ENCODE results near the gene ABRAXAS1. TPM values are rescaled to one million over a fixed set of nuclear protein-coding genes. Genes with fewer than 3 reads are reported as not detected.

Gene ABRAXAS1
- polyA plus RNA-seq (4.5 to 9.4 TPM (median 5.8 TPM) in 3 replicates), polyA minus RNA-seq (1.3 to 6.1 TPM (median 3.0 TPM) in 3 replicates)
- polyA plus RNA-seq (2011; ENCODE audit: low read depth) = 2.7 TPM
- 3.9 and 7.9 TPM in 2 replicates for polyA plus RNA-seq (2011; cell fraction: cytosol; rRNA removed)
- polyA plus RNA-seq (2011; cell fraction: nucleus; rRNA removed) = 3.0 and 4.1 TPM in 2 replicates
- polyA plus RNA-seq (2012; ENCODE audit: low replicate concordance) = 2.4 and 5.2 TPM in 2 replicates
- 6.1 TPM for polyA minus RNA-seq (2011; cell fraction: cytosol; rRNA and poly(A)+ RNA removed)
- polyA minus RNA-seq (2011; cell fraction: nucleus; rRNA and poly(A)+ RNA removed) = 1.4 and 2.6 TPM in 2 replicates

- Histone ChIP-seq H3K9me1 (ENCODE audit: control insufficient read depth, extremely low read depth, insufficient read depth, low read length) (no peaks in the 10 kb centered on the region), H3K27me3 (ENCODE audit: control insufficient read depth, extremely low read depth, insufficient read depth, low read length) (no peaks in the 10 kb centered on the region), H3K9me3 (ENCODE audit: control insufficient read depth, low read depth, low read length) (no peaks in the 10 kb centered on the region), H4K20me1 (ENCODE audit: control insufficient read depth, extremely low read depth, insufficient read depth, low read length) (no peaks in the 10 kb centered on the region), H3K27ac (ENCODE audit: control insufficient read depth, insufficient read depth, low read length) (peak within 1 kb of the TSS; percentile 66), H3K36me3 (ENCODE audit: control insufficient read depth in 2 of 2, extremely low read depth in 1 of 2, insufficient read depth in 2 of 2, low read length in 2 of 2) (no peaks in the 10 kb centered on the region), H3K9ac (ENCODE audit: control insufficient read depth, extremely low read depth, insufficient read depth, low read length) (peak within 1 kb of the TSS; percentile 84), H2AFZ (ENCODE audit: control insufficient read depth, low read length) (peak within 1 kb of the TSS; percentile 100), H3K4me3 (ENCODE audit: control insufficient read depth in 2 of 3, extremely low read depth in 1 of 3, insufficient read depth in 2 of 3, low read depth in 1 of 3, low read length in 3 of 3) (peak within 1 kb of the TSS; percentile 63 to 93 (median 92)), H3K4me1 (ENCODE audit: control insufficient read depth, extremely low read depth, insufficient read depth, low read length) (peaks cover 18% of the 10 kb centered on the region), H3K79me2 (ENCODE audit: control insufficient read depth, insufficient read depth, low read length) (no peaks in the 10 kb centered on the region), H3K4me2 (ENCODE audit: control insufficient read depth, extremely low read depth, insufficient read depth, low read depth, low read length) (peak within 1 kb of the TSS; percentile 98)
- FAIRE-seq (no peak), DNase-seq (ENCODE audit: low read depth, low spot score) (peak; percentile 58)
- TF ChIP-seq CTCF (optimal IDR thresholded peaks at IDR 0.05 in 1 of 3, IDR thresholded peaks at IDR 0.05 in 1 of 3, conservative IDR thresholded peaks at IDR 0.05 in 1 of 3; ENCODE audit: extremely low read depth in 1 of 3, insufficient read depth in 2 of 3, low read length in 3 of 3) = no peak
- TF ChIP-seq EZH2 (IDR thresholded peaks at IDR 0.05; ENCODE audit: low read length) = no peak
- dilution Hi-C loops (cut with MboI; ENCODE audit: extremely low pct_ligation_motif_present, low sequenced_read_pairs) = no loop called here
These were observed at the start of gene ABRAXAS1 for GRCh38 chr4:83484500-83485461. Gene ABRAXAS1 (minus strand): TSS chr4:83485100. CDS start chr4:83485072, 28 bp downstream.

- H3K27ac ChIP-seq (ENCODE audit: control insufficient read depth, insufficient read depth, low read length) = no peak overlapping the region
- TF ChIP-seq CTCF (optimal IDR thresholded peaks at IDR 0.05 in 1 of 3, IDR thresholded peaks at IDR 0.05 in 1 of 3, conservative IDR thresholded peaks at IDR 0.05 in 1 of 3; ENCODE audit: extremely low read depth in 1 of 3, insufficient read depth in 2 of 3, low read length in 3 of 3) = no peak
- TF ChIP-seq EZH2 (IDR thresholded peaks at IDR 0.05; ENCODE audit: low read length) = no peak
- H3K4me3 ChIP-seq (ENCODE audit: control insufficient read depth in 2 of 3, extremely low read depth in 1 of 3, insufficient read depth in 2 of 3, low read depth in 1 of 3, low read length in 3 of 3) = no peak overlapping the region
- H4K20me1 ChIP-seq (ENCODE audit: control insufficient read depth, extremely low read depth, insufficient read depth, low read length) = no peaks in the 10 kb centered on the region
- no peak for FAIRE-seq
- dilution Hi-C loops (cut with MboI; ENCODE audit: extremely low pct_ligation_motif_present, low sequenced_read_pairs) = no loop called here
- no peak for DNase-seq (ENCODE audit: low read depth, low spot score)
- no peaks in the 10 kb centered on the region for H3K9me1 ChIP-seq (ENCODE audit: control insufficient read depth, extremely low read depth, insufficient read depth, low read length)
- H2AFZ ChIP-seq (ENCODE audit: control insufficient read depth, low read length) = no peak overlapping the region
- no peaks in the 10 kb centered on the region for H3K27me3 ChIP-seq (ENCODE audit: control insufficient read depth, extremely low read depth, insufficient read depth, low read length)
- no peaks in the 10 kb centered on the region for H3K36me3 ChIP-seq (ENCODE audit: control insufficient read depth in 2 of 2, extremely low read depth in 1 of 2, insufficient read depth in 2 of 2, low read length in 2 of 2)
- H3K9ac ChIP-seq (ENCODE audit: control insufficient read depth, extremely low read depth, insufficient read depth, low read length) = no peak overlapping the region
- no peaks in the 10 kb centered on the region for H3K9me3 ChIP-seq (ENCODE audit: control insufficient read depth, low read depth, low read length)
- no peak overlapping the region for H3K4me2 ChIP-seq (ENCODE audit: control insufficient read depth, extremely low read depth, insufficient read depth, low read depth, low read length)
- no peaks in the 10 kb centered on the region for H3K79me2 ChIP-seq (ENCODE audit: control insufficient read depth, insufficient read depth, low read length)
- H3K4me1 ChIP-seq (ENCODE audit: control insufficient read depth, extremely low read depth, insufficient read depth, low read length) = no peaks in the 10 kb centered on the region
These were observed 42.8 kb upstream of the ABRAXAS1 start for GRCh38 chr4:83527671-83528070.

All from keratinocyte (primary cell).